CD14-positive monocyte (primary cell): ENCODE data around the gene ERF. TPM values are rescaled to one million over a fixed set of nuclear protein-coding genes. Genes with fewer than 3 reads are reported as not detected.

Source experiments
- DNase-seq, 3 donors: peaks; one replicate each; pipeline ENCODE4 v3.0.0-alpha.2; 2011 to 2022
- H2AFZ ChIP-seq: 2 replicates; pipeline ENCODE4 v1.6.0; 2012; ENCODE audit warnings: mild to moderate bottlenecking, low read depth, low read length, inconsistent platforms; ENCODE audit not compliant: insufficient read depth, poor library complexity, severe bottlenecking
- H3K27ac ChIP-seq, 2 donors: 1 replicate in 1 of 2; 2 replicates in 1 of 2; pipeline ENCODE4 v1.5.1; 2012 to 2013; ENCODE audit warnings: low read length in 2 of 2, control low read depth in 1 of 2, inconsistent platforms in 1 of 2, low read depth in 1 of 2, mild to moderate bottlenecking in 1 of 2
- H3K27me3 ChIP-seq, 2 donors: one replicate each; pipeline versions ENCODE4 v1.6.0 to v1.6.1; 2011 to 2013; ENCODE audit warnings: low read length in 2 of 2; ENCODE audit not compliant: control insufficient read depth in 2 of 2, insufficient read depth in 2 of 2
- H3K36me3 ChIP-seq, 2 donors: replicated peaks in 1 of 2; 1 replicate in 1 of 2; 2 replicates in 1 of 2; pipeline versions ENCODE4 v1.5.1 to v1.6.1; 2012 to 2013; ENCODE audit warnings: low read length in 2 of 2, control low read depth in 1 of 2, inconsistent platforms in 1 of 2, mild to moderate bottlenecking in 1 of 2; ENCODE audit not compliant: insufficient read depth in 2 of 2, control insufficient read depth in 1 of 2
- H3K4me1 ChIP-seq, 2 donors: 1 replicate in 1 of 2; 2 replicates in 1 of 2; pipeline versions ENCODE4 v1.5.1 to v1.6.1; 2012 to 2013; ENCODE audit warnings: low read length in 2 of 2, control low read depth in 1 of 2, inconsistent platforms in 1 of 2, mild to moderate bottlenecking in 1 of 2, moderate library complexity in 1 of 2; ENCODE audit not compliant: insufficient read depth in 2 of 2, control insufficient read depth in 1 of 2
- H3K4me2 ChIP-seq: replicated peaks from 2 replicates; pipeline ENCODE3; 2012; ENCODE audit warnings: low read length, moderate library complexity, mild to moderate bottlenecking; ENCODE audit not compliant: poor library complexity, severe bottlenecking; ENCODE audit errors: extremely low read depth
- H3K4me3 ChIP-seq, 3 experiments: fragments of 200-600 bp in 1 of 3; sonication (generic) in 1 of 3; replicated peaks in 1 of 3; 1 replicate in 2 of 3; 2 replicates in 1 of 3; pipeline ENCODE4 v1.5.1; 2011 to 2013; ENCODE audit warnings: low read length in 3 of 3, mild to moderate bottlenecking in 3 of 3, control low read depth in 2 of 3, low read depth in 2 of 3, inconsistent platforms in 1 of 3, moderate library complexity in 1 of 3
- H3K79me2 ChIP-seq: 2 replicates; pipeline ENCODE4 v1.6.0; 2012; ENCODE audit warnings: mild to moderate bottlenecking, control low read depth, inconsistent platforms, low read length, moderate library complexity; ENCODE audit not compliant: insufficient read depth
- H3K9ac ChIP-seq: 2 replicates; pipeline ENCODE4 v1.6.0; 2017; ENCODE audit warnings: low read length, mild to moderate bottlenecking; ENCODE audit not compliant: insufficient read depth, poor library complexity, severe bottlenecking
- H3K9me3 ChIP-seq, 2 donors: replicated peaks in 1 of 2; 1 replicate in 1 of 2; 2 replicates in 1 of 2; pipeline versions ENCODE4 v1.5.1 to v1.6.1; 2012 to 2013; ENCODE audit warnings: low read length in 2 of 2, control low read depth in 1 of 2; ENCODE audit not compliant: control insufficient read depth in 1 of 2, insufficient read depth in 1 of 2
- H4K20me1 ChIP-seq: 2 replicates; pipeline ENCODE4 v1.6.0; 2012; ENCODE audit warnings: mild to moderate bottlenecking, low read length, control low read depth, moderate library complexity; ENCODE audit not compliant: insufficient read depth
- H3K27ac Mint-ChIP-seq, 7 donors: one replicate each; pipeline ENCODE4 v1.8.0; 2020; ENCODE audit warnings: mild to moderate bottlenecking in 7 of 7, mixed read lengths in 7 of 7, moderate library complexity in 6 of 7, inconsistent platforms in 2 of 7
- H3K27me3 Mint-ChIP-seq, 3 donors: one replicate each; pipeline ENCODE4 v1.8.0; 2021 to 2022; ENCODE audit warnings: low read depth in 3 of 3, mild to moderate bottlenecking in 3 of 3, mixed read lengths in 3 of 3, moderate library complexity in 3 of 3, inconsistent platforms in 1 of 3
- H3K36me3 Mint-ChIP-seq, 2 donors: one replicate each; pipeline ENCODE4 v1.8.0; 2020; ENCODE audit warnings: mixed read lengths in 2 of 2, inconsistent platforms in 1 of 2, mild to moderate bottlenecking in 1 of 2
- H3K4me1 Mint-ChIP-seq: one replicate; pipeline ENCODE4 v1.8.0; 2020; ENCODE audit warnings: mild to moderate bottlenecking, mixed read lengths
- H3K4me3 Mint-ChIP-seq, 2 donors: one replicate each; pipeline ENCODE4 v1.8.0; 2020; ENCODE audit warnings: mild to moderate bottlenecking in 2 of 2, mixed read lengths in 2 of 2, moderate library complexity in 1 of 2
- H3K9me3 Mint-ChIP-seq, 7 donors: one replicate each; pipeline ENCODE4 v1.8.0; 2020 to 2022; ENCODE audit warnings: mixed read lengths in 7 of 7, mild to moderate bottlenecking in 6 of 7, moderate library complexity in 6 of 7, inconsistent platforms in 2 of 7
- CTCF ChIP-seq: fragments of 200-600 bp; IDR thresholded peaks from one replicate; pipeline ENCODE4 v1.8.0; 2022; ENCODE audit warnings: antibody characterized with exemption, mild to moderate bottlenecking
- WGBS: methylation state at CpG from one replicate; pipeline ENCODE4 v1.1.5; 2013; ENCODE audit warnings: missing lambda C conversion rate; ENCODE audit not compliant: insufficient coverage; 5-methylcytosine and 5-hydroxymethylcytosine counted together
- intact Hi-C, 2 donors: fragments of 100-400 bp; cut with micrococcal nuclease; formaldehyde crosslinking; loops; one replicate each; pipeline versions ENCODE4 v1.15.0 to v1.15.1; 2023
- polyA plus RNA-seq, 3 donors: library from polyadenylated mRNA; depleted of rRNA in 1 of 3; unstranded in 2 of 3; stranded (reverse) in 1 of 3; fragments of 300-500 nt in 2 of 3; fragments of >200 nt in 1 of 3; fragmentation: Illumina TruSeq in 2 of 3; gene quantifications; 1 replicate in 2 of 3; 2 replicates in 1 of 3; pipeline ENCODE4 v1.2.3, GENCODE V29; 2012 to 2021

Gene ERF
- polyA plus RNA-seq, 3 donors: 2.3 to 42.6 (median 3.4) TPM

GRCh38 chr19:42225718-42226292, 29.1 kb downstream of the ERF start:
- intact Hi-C loops: no loop called here
- H2AFZ ChIP-seq: no peak overlapping the region
- no peak overlapping the region for H3K4me3 ChIP-seq
- DNase-seq: no peak
- peak overlapping the region in 1 of 2 donors; percentile 24 for H3K4me3 Mint-ChIP-seq
- no peaks in the 10 kb centered on the region for H3K27me3 ChIP-seq
- no peak for TF ChIP-seq CTCF
- H3K4me1 Mint-ChIP-seq: peaks cover 26% of the 10 kb centered on the region
- H3K9me3 Mint-ChIP-seq: peaks cover 0 to under 1% (median 0%) of the 10 kb centered on the region in 7 donors
- peaks cover 49% of the 10 kb centered on the region for H3K79me2 ChIP-seq
- H3K4me1 ChIP-seq: peaks cover 11% of the 10 kb centered on the region in 2 donors
- H3K27me3 Mint-ChIP-seq: no peaks in the 10 kb centered on the region
- H3K9ac ChIP-seq: no peak overlapping the region
- 97% methylated on average over 32 of the region's 33 CpGs for WGBS
- H3K27ac Mint-ChIP-seq: no peak overlapping the region
- H3K36me3 Mint-ChIP-seq: peaks cover 58 to 70% of the 10 kb centered on the region in 2 donors
- peaks cover 59 to 67% of the 10 kb centered on the region in 2 donors for H3K36me3 ChIP-seq
- H3K9me3 ChIP-seq: no peaks in the 10 kb centered on the region
- H3K27ac ChIP-seq: no peak overlapping the region
- H4K20me1 ChIP-seq: peaks cover 79% of the 10 kb centered on the region
- H3K4me2 ChIP-seq: no peak overlapping the region

DNA sequence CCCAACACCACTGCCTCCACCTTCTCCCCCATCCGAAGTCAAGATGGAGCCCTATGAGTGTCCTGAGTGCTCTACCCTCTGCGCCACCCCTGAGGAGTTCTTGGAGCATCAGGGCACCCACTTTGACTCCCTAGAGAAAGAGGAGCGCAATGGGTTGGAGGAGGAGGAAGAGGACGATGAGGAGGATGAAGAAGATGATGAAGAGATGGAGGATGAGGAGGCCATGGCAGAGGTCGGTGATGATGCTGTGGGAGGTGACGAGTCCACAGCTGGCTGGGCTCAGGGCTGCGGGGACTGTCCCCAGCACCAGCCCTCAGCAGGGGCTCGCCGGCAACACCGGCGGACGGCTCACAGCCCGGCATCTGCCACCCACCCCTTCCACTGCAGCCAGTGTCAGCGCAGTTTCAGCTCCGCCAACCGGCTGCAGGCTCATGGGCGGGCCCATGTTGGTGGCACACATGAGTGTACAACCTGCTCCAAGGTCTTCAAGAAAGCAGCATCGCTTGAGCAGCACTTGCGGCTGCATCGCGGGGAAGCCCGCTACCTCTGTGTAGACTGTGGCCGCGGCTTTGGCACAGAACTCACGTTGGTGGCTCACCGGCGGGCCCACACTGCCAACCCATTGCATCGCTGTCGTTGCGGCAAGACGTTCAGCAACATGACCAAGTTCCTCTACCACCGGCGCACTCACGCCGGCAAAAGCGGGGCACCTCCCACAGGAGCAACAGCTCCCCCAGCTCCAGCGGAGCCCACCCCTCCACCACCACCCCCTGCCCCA, 29.8 kb downstream of the ERF start:
- H3K4me1 ChIP-seq: peaks cover 15 to 18% of the 10 kb centered on the region in 2 donors
- H3K9ac ChIP-seq: no peak overlapping the region
- Mint-ChIP-seq H3K36me3 (peaks cover 55 to 64% of the 10 kb centered on the region in 2 donors), H3K27ac (peak overlapping the region in 1 of 7 donors; percentile 71), H3K27me3 (no peaks in the 10 kb centered on the region), H3K4me3 (no peak overlapping the region), H3K4me1 (peaks cover 31% of the 10 kb centered on the region), H3K9me3 (peaks cover 0 to 2% (median 0%) of the 10 kb centered on the region in 7 donors)
- H3K36me3 ChIP-seq: peaks cover 53 to 61% of the 10 kb centered on the region in 2 donors
- WGBS: 97% methylated on average over 29 of the region's 37 CpGs
- intact Hi-C loops: no loop called here
- no peaks in the 10 kb centered on the region for H3K9me3 ChIP-seq
- H4K20me1 ChIP-seq: peaks cover 73% of the 10 kb centered on the region
- H3K27me3 ChIP-seq: no peaks in the 10 kb centered on the region
- no peak overlapping the region for H2AFZ ChIP-seq
- no peak overlapping the region for H3K27ac ChIP-seq
- H3K4me2 ChIP-seq: no peak overlapping the region
- TF ChIP-seq CTCF: no peak
- no peak overlapping the region for H3K4me3 ChIP-seq
- H3K79me2 ChIP-seq: peaks cover 51% of the 10 kb centered on the region
- no peak for DNase-seq
